Hepatocyte (in vitro differentiated cells): ENCODE measurements around the gene MYO3A.

Source experiments
- CTCF ChIP-seq: fragments of 200-600 bp; sonication (generic); IDR thresholded peaks from 2 replicates; pipeline ENCODE4 v1.5.1; 2016; ENCODE audit warnings: antibody characterized with exemption, mild to moderate bottlenecking; ENCODE audit not compliant: poor library complexity
- EZH2 ChIP-seq: fragments of 200-600 bp; sonication (generic); IDR thresholded peaks from 2 replicates; pipeline ENCODE4 v1.6.1; 2016; ENCODE audit warnings: antibody characterized with exemption, mild to moderate bottlenecking, borderline replicate concordance
- EZH2phosphoT487 ChIP-seq: fragments of 200-600 bp; sonication (generic); IDR thresholded peaks from one replicate; pipeline ENCODE4 v1.6.1; 2018; ENCODE audit warnings: antibody characterized with exemption, mild to moderate bottlenecking, low read depth, moderate library complexity; ENCODE audit not compliant: unreplicated experiment, severe bottlenecking

GRCh38 chr10:26057466-26057865 is 123.4 kb downstream of the MYO3A start:
- TF ChIP-seq CTCF (no peak), EZH2phosphoT487 (no peak), EZH2 (no peak)
